Astrocyte of the spinal cord (primary cell): ENCODE data around the gene SNORC.

Experiments used
- DNase-seq: peaks from one replicate; pipeline ENCODE4 v3.0.0; 2011; ENCODE audit warnings: low read depth, low spot score
- H3K4me3 ChIP-seq: 2 replicates; pipeline ENCODE4 v1.5.1; 2011; ENCODE audit warnings: low read depth, mild to moderate bottlenecking, low read length, moderate library complexity
- CTCF ChIP-seq: IDR thresholded peaks from 2 replicates; pipeline ENCODE4 v1.5.1; 2012; ENCODE audit warnings: low read depth, mild to moderate bottlenecking, low read length, inconsistent platforms
- in situ Hi-C: cut with HindIII; loops from 2 replicates; pipeline ENCODE4 v1.10.0; 2017; ENCODE audit warnings: low sequenced_read_pairs

SNORC gene

GRCh38 chr2:232888839-232889529 is 18.9 kb downstream of the SNORC start:
- TF ChIP-seq CTCF = no peak
- no peak overlapping the region for H3K4me3 ChIP-seq
- in situ Hi-C loops = no loop called here
- DNase-seq = no peak

DNA sequence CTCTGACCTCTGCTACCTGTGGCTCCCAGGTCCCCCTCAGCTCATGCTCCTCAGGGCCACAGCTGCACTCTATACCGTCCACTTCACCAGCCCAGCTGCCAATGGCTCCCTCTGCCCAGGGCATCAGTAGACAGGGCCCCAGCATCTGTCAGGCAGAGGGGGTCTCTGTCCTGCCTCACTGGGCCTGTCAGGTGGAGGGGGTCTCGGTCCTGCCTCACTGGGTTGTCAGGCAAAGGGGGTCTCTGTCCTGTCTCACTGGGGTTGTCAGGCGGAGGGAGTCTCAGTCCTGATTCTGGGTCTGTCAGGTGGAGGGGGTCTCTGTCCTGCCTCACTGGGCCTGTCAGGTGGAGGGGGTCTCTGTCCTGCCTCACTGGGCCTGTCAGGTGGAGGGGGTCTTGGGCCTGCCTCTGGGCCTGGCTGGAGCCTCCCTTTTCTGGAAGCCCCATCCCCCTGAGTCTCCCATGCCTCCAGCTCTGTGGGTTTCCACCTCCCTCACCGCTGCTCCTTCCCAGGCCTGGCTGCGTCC is 19.9 kb downstream of the SNORC start:
- in situ Hi-C loops = no loop called here
- TF ChIP-seq CTCF = no peak
- no peak overlapping the region for H3K4me3 ChIP-seq
- DNase-seq = no peak

DNA sequence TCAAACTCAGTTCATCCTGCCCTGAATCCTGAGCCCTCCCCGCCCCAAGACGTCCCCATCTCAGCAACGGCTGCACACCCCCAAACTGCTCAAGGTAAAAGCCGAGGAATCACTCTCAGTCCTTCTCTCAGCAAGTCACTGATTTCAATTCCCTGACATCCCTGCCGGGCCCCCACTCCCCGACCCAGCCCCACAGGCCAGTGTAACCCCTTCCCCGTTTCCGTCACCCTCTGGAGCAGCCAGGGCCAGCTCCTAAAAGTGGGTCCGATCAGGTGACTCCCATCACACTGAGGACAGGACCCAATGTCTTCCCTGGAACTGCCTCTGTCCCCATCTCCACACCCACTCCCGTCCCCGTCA is 20.5 kb downstream of the SNORC start:
- no peak for TF ChIP-seq CTCF
- in situ Hi-C loops = no loop called here
- DNase-seq = no peak
- no peak overlapping the region for H3K4me3 ChIP-seq

DNA sequence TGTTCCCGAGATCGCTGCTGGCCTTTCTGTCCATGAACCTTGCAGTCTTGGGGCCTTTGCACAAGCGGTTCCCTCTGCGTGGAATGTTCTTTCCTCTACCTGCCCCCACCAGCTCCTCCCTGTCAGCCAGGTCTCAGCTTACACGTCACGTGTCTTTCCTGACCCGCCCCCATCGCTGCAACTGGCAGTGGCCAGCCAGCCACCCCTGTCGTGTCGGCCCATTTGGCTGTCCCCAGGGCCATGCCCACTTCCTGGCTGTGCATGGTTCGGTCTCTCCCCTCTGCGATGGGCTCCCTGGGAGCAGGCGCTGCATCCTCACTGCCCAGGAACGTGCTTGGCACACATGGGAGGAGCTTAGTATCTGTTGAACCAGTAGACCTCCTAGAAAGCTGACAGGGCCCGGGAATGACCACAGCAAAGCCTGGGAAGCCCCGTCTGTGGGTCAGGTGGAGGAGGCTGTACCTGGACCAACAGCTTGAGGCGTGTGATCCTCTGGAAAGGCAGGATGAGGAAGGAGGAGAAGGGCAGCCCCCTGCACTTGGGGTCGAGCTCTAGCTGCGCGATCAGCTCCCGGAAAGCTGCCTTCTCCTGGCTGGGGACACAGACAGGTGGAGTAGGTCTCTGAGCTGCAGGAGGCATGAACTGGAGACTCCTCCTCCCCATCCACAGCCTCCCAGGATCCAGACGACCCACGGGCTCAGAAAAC is 21.0 kb downstream of the SNORC start:
- peak; percentile 14 for DNase-seq
- H3K4me3 ChIP-seq = no peak overlapping the region
- in situ Hi-C loops = no loop called here
- TF ChIP-seq CTCF = no peak

DNA sequence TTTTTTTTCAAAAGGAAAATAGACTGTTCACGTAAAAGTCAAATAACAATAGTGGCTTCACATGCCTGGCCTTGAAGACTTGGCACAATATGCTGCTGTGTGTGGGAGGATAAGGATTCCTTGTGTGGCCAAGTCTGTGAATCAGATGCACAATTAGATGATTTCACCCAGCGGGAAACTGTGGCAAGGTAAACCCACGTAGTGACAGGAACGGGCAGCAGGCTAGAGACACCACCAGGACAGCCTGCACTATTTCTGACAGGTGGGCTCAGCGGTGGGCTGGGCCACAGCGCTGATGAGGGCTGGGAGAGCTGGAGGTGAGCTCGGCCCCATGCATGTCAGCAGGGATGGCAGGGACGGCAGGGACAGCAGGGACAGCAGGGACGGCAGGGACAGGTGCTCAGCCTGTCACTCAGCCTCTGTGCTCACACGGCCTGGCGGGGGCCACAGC is 21.6 kb downstream of the SNORC start:
- peak; percentile 47 for DNase-seq
- in situ Hi-C loops = no loop called here
- TF ChIP-seq CTCF = no peak
- H3K4me3 ChIP-seq = no peak overlapping the region

DNA sequence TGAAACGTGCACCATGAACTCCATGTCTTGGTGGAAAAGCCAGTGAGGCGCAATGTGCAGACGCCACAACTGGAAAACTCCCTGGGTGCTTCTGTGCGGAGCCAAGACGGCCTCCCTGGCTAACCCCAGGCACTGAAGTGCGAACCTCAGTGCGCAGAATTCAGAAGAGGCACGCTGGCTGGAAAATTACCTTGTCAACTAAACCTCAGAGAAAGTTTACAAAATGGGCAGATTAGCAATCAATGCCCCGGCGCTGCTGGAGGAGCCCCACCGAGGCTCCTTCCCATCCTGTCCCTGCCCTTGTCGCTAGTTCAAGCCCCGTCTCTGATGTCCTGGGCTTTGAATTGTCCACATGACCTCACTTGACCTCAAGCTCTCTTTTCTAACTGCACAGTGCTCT is 22.2 kb downstream of the SNORC start:
- H3K4me3 ChIP-seq = no peak overlapping the region
- TF ChIP-seq CTCF = no peak
- no peak for DNase-seq
- in situ Hi-C loops = no loop called here
